Epithelial cell of esophagus (primary cell): Measurements from ENCODE around the gene MRPL46.

Experiments
- DNase-seq: peaks from one replicate; pipeline ENCODE4 v3.0.0; 2010; ENCODE audit warnings: low read depth
- H3K4me3 ChIP-seq: 2 replicates; pipeline ENCODE4 v1.5.1; 2011; ENCODE audit warnings: mild to moderate bottlenecking, low read length, control low read depth
- TF ChIP-seq, protein P1 (sequence below): IDR thresholded peaks from 2 replicates; pipeline ENCODE4 v1.5.1; 2011; ENCODE audit warnings: low read depth, mild to moderate bottlenecking, low read length, control low read depth, inconsistent platforms; ENCODE audit not compliant: insufficient read depth; ENCODE audit errors: missing control alignments

The MRPL46 gene

DNA sequence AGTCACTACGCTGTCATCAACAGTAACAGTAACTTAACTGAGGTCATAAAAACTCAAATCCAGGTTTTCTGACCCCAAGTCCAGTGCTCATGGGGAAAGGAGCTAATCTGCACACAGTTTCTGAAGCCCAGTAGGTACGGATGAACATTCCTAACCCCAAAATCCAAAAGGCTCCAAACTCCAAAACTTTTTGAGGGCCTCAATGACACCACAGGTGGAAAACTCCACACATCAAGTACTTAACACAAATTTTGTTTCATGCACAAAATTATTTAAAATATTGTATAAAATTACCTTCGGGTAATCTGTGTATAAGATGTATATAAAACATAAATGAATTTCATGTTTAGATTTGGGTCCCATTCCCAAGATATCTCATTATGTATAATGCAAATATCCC is 10.5 kb downstream of the MRPL46 start:
- no peak for DNase-seq
- TF ChIP-seq, protein P1, sequence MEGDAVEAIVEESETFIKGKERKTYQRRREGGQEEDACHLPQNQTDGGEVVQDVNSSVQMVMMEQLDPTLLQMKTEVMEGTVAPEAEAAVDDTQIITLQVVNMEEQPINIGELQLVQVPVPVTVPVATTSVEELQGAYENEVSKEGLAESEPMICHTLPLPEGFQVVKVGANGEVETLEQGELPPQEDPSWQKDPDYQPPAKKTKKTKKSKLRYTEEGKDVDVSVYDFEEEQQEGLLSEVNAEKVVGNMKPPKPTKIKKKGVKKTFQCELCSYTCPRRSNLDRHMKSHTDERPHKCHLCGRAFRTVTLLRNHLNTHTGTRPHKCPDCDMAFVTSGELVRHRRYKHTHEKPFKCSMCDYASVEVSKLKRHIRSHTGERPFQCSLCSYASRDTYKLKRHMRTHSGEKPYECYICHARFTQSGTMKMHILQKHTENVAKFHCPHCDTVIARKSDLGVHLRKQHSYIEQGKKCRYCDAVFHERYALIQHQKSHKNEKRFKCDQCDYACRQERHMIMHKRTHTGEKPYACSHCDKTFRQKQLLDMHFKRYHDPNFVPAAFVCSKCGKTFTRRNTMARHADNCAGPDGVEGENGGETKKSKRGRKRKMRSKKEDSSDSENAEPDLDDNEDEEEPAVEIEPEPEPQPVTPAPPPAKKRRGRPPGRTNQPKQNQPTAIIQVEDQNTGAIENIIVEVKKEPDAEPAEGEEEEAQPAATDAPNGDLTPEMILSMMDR = no peak
- H3K4me3 ChIP-seq = no peak overlapping the region

DNA sequence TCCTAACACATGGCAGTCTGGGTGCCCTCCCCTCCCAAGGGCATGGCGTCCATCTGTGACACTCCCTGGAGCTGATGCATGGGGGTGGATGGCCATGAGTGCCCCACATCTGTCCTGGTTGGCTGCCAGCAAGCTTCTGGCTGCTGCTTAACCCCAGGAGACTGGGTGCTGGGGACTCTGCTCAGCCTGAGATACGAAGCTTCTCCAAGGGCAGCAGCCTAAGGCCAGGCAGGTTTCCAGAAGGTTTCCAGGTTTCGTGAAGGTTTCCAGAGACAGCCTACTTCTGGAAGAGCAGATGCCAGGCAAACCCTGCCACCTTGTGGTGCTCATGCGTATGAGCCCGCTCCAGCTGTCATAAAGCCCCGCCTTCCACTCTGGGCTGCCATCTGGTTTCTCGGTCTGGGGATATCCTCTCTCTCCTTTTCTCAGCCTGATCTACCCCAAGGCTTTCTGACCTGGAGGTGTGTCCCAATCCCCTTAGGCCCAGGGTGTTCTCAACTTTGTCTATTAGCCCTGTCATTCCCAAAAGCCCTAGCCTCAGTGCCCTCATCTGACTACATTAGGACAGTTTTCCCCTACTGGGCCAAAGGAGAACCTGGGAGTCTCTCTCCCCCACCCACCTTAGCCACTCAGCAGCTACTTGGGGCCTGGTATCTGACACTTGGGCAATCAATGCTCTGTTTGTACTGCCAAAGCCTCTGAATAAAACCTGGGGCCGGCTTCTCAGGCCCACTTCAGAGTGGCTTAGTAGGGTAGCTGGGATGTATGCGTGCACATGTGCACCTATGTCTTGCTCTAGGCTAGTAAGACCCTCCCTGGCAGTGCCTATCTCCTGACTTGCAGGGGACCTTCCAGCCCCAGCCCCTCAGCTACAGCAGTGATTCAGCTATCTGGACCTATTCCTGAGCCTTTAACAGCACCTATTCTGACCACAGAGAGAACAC is 12.0 kb downstream of the MRPL46 start:
- DNase-seq = peak; percentile 76
- TF ChIP-seq, protein P1 = peak; percentile 92
- H3K4me3 ChIP-seq = no peak overlapping the region

DNA sequence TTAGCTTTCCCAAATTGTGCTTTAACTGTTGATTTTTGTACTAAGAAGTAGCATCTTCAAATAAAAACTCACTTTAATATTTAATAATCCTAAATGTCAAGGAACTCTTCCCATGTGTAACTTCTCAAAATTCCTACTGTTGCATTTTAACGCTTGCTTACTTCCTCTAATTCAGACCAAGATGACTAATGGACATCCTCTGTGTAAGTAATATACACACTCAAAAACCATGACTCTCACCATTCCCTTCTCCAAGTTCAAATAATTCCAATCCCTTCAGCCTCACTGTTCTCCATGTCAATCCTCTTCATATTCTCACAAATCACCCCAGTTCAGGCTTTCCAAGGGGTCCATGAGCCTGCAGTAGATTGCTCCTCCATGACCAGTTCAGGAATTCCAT is 13.0 kb downstream of the MRPL46 start:
- TF ChIP-seq, protein P1 = no peak
- no peak for DNase-seq

DNA sequence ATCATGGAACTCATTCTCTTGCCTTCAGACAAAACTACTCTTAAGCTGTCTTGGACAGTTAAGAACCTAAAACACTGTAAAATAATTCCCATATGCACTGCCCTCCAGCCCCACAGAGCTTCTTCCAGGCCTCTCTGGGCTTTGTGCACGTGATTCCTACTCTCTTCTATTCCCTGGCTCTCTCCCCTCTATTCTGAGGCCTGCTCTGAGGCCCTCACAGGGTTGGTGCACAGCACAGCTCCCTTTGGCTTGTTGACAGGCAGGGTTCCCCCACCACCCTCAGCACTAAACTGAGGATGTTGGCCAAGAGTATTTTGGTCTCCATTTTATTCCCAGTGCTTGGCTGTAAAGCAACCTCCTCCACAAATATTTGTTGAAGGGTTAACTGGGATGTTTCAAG is 13.5 kb downstream of the MRPL46 start:
- no peak overlapping the region for H3K4me3 ChIP-seq
- no peak for DNase-seq
- TF ChIP-seq, protein P1 = no peak

More for the DNA sequence above, 13.0 kb downstream of the MRPL46 start:
- no peak overlapping the region for H3K4me3 ChIP-seq

DNA sequence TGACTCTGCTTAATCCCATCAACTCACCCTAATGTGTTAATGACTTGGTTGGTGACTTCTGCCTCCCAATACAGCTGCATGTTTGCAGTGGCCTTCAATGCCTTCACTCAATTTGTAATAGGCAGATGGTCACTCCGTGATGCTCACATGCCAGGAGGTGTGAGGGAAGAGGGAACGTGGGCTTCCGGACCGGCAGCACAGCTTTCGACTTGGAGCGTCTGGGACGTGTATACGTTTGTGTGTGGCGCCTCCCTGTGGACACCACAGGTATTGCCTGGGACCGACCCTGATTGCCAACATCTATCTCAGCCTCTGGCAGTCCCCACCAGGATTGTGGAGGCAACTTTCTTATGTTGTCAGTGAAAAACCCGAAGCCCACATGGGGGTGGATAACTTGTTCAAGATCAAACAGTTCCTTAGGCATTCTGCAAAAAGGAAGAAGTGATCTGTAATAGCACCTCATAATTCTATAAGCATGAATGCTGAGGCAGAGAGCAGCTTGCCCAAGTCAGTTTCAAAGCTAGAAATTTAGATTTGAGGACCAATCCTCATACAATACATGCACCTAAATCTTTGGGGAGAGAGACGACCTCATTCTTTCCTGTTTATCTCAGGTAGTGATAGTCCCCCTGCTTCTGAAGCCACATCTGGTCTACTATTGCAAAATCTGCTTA is 16.9 kb downstream of the MRPL46 start:
- no peak overlapping the region for H3K4me3 ChIP-seq
- TF ChIP-seq, protein P1 = peak; percentile 79
- DNase-seq = peak; percentile 64

DNA sequence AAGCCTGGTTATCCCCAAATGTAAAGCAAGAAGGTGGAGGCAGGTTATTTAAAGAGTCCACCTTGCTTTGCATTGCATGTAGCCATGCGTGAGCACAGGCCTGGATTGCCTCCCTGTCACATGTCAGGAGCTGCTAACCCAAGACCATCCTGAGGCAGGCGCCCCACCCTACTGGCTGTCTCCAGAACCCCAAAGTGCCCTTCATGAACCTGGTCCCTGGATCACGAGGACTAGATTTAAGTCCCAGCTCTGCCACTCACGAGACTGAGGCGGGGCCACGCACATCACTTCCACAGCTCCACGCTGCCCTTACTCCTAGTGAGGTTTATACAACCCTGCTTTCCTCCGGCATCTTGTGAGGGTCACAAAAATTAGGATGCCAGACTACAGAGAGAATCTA is 17.6 kb downstream of the MRPL46 start:
- TF ChIP-seq, protein P1 = no peak
- no peak for DNase-seq
- no peak overlapping the region for H3K4me3 ChIP-seq
